Prostate gland (tissue), 2 donors: Measurements from ENCODE around the gene PTPRJ. TPM values are rescaled to one million over a fixed set of nuclear protein-coding genes. Genes with fewer than 3 reads are reported as not detected.

Experiments used
- DNase-seq: peaks from one replicate; pipeline ENCODE4 v3.0.0-alpha.2; 2019; ENCODE audit warnings: low spot score
- H3K27ac ChIP-seq, 2 donors: fragments of 200-600 bp; sonication (generic); 2 replicates each; pipeline ENCODE4 v1.5.1; 2017 to 2019
- H3K27me3 ChIP-seq: fragments of 200-600 bp; sonication (generic); replicated peaks from 2 replicates; pipeline ENCODE4 v1.5.1; 2019; ENCODE audit not compliant: insufficient read depth
- H3K36me3 ChIP-seq, 2 donors: fragments of 200-600 bp; sonication (generic); 1 replicate in 1 of 2; 2 replicates in 1 of 2; pipeline versions ENCODE4 v1.5.1 to v1.8.1; 2017 to 2019
- H3K4me1 ChIP-seq: fragments of 200-600 bp; sonication (generic); replicated peaks from 2 replicates; pipeline ENCODE4 v1.5.1; 2019
- H3K4me3 ChIP-seq, 2 donors: fragments of 200-600 bp; sonication (generic); 2 replicates each; pipeline ENCODE4 v1.5.1; 2017 to 2019
- H3K9me3 ChIP-seq: fragments of 200-600 bp; sonication (generic); 2 replicates; pipeline ENCODE4 v1.5.1; 2017
- CTCF ChIP-seq, 4 experiments: fragments of 200-600 bp in 2 of 4; fragments of 450-650 bp in 2 of 4; sonication (generic) in 2 of 4; IDR thresholded peaks; 1 replicate in 3 of 4; 2 replicates in 1 of 4; pipeline ENCODE4 v1.5.1; 2016 to 2019; ENCODE audit warnings: antibody characterized with exemption in 4 of 4, mild to moderate bottlenecking in 2 of 4, moderate library complexity in 2 of 4
- POLR2A ChIP-seq: fragments of 450-650 bp; IDR thresholded peaks from one replicate; pipeline ENCODE4 v1.6.1; 2016; ENCODE audit warnings: antibody characterized with exemption, mild to moderate bottlenecking
- POLR2AphosphoS5 ChIP-seq: sonication (generic); formaldehyde crosslinking; IDR thresholded peaks from one replicate; pipeline ENCODE4 v1.6.1; 2017; ENCODE audit warnings: antibody characterized with exemption
- WGBS: methylation state at CpG from one replicate; pipeline ENCODE4 v1.1.5; 2018; 5-methylcytosine and 5-hydroxymethylcytosine counted together
- intact Hi-C: fragments of 100-400 bp; cut with DNase I; formaldehyde crosslinking; loops from one replicate; pipeline ENCODE4 v1.14.2; 2022
- total RNA-seq, 2 donors: library from RNA; depleted of rRNA; stranded (reverse); fragments of >200 nt; gene quantifications; one replicate each; pipeline ENCODE4 v1.1.0, GENCODE V29; 2016

Gene PTPRJ
- total RNA-seq, 2 donors from 2014 or later: 24.9 to 48.0 TPM

DNA sequence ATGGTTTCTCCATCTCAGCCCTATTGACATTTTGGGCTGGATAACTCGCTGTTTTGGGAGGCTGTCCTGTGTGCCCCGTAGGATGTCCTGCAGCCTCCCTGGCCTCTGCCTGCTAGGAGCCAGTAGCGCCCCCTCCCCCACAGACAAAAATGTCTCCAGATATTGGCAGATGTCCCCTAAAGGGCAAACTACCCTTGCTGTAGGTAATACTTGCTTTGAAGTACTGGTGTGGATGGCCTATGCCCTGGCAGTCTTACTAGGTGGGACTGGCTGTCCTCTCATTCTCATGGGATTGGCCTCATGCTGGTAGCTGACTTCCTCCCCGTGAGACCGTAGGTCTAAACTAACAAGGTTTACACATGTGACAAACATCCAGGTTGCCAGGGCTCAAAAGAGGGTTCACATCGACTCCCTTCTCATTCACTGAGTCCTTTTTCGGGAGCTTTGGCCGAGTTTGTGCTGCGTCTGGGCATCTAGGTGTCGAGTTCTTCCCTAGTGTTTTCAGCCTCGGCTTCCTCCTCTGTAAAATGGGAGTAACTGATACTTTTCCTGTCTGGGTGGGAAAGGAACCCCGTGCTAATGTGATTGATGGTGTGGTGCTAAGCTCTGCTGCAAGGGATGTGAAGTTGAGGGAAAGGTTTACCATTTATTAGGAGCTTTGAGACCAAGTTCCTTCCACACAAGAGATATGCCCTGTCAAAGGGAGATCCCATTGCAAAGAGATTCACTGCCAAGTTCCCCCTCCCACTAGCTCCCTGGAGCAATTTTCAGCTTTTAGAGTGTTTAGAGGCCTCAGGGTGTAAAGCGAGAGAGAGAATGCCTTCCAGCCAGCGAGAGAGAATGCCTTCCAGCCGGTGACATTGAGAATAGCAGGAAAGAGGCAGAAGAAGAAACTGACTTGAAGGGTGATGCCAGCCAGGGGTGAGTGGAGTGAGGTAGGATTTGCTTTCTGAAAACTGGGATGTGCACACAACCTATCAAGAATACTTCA lies 17.0 kb downstream of the PTPRJ start:
- Histone ChIP-seq H3K36me3 (no peaks in the 10 kb centered on the region), H3K27ac (peak overlapping the region; percentile 66 to 73), H3K4me3 (no peak overlapping the region), H3K27me3 (no peaks in the 10 kb centered on the region), H3K4me1 (peaks cover 19% of the 10 kb centered on the region), H3K9me3 (no peaks in the 10 kb centered on the region)
- no peak for DNase-seq
- WGBS: 79% methylated on average over 15 of the region's 15 CpGs
- intact Hi-C loops: no loop called here
- TF ChIP-seq CTCF (IDR thresholded peaks at IDR 0.05) (no peak), POLR2A (no peak), POLR2AphosphoS5 (no peak)

DNA sequence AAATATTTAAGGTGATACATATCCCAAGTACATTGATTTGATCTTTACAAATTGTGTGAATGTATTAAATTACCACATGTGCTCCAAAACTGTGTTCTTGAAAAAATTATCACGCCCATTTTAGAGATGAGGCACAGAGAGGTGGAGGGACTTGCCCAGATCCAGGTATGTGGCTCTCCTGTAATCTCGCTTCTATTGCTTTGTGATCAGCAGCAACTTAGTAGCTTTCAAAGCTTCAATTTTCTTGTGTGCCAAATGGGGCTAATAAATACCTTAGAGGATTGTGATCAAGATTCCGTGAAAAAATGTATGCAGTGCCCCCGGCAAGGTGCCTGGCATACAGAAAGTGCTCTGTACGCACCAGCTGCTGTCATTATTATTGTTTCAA lies 18.0 kb downstream of the PTPRJ start:
- Histone ChIP-seq H3K4me3 (no peak overlapping the region), H3K27me3 (no peaks in the 10 kb centered on the region), H3K4me1 (peaks cover 19% of the 10 kb centered on the region), H3K9me3 (no peaks in the 10 kb centered on the region), H3K36me3 (no peaks in the 10 kb centered on the region), H3K27ac (peak overlapping the region; percentile 66 to 73)
- TF ChIP-seq CTCF (IDR thresholded peaks at IDR 0.05) (no peak), POLR2A (no peak), POLR2AphosphoS5 (no peak)
- DNase-seq: no peak
- intact Hi-C loops: no loop called here
- 59% methylated on average over 5 of the region's 5 CpGs for WGBS

DNA sequence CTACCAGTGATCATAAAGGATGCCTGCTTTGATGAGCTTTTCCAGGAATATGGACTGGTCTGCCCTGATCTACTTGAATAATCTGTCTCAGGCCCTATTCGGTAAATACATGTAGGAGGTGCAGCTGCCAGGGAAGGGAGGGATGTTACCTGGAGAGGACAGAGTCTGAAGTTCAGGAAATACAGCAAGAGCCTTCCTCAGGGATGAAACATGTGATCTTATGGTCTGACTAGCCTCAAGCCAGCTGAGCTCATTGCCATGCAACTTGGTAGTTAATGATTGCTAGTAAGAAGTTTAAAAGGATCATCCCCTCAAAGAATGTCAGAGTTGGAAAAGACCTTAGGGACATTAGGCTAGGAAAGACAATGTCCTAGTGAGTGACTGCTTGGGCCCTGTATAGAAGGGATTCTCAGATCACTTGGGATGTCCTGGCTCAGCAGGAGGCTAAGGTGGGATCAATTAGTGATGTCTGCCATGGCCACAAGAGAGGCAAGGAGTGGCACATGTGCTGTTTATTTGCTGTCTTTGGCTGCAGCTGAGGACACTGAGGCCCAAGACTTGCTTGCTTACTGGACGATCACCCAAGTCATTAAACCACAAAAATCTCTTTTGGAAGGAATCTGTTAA lies 18.5 kb downstream of the PTPRJ start:
- H3K4me3 ChIP-seq: no peak overlapping the region
- no peaks in the 10 kb centered on the region for H3K9me3 ChIP-seq
- intact Hi-C loops: no loop called here
- 47% methylated on average over 2 of the region's 2 CpGs for WGBS
- no peaks in the 10 kb centered on the region for H3K27me3 ChIP-seq
- H3K27ac ChIP-seq: peak overlapping the region; percentile 66 to 73
- no peak for TF ChIP-seq CTCF (IDR thresholded peaks at IDR 0.05)
- TF ChIP-seq POLR2AphosphoS5: peak; percentile 78
- peaks cover 19% of the 10 kb centered on the region for H3K4me1 ChIP-seq
- peak; percentile 74 for DNase-seq
- H3K36me3 ChIP-seq: no peaks in the 10 kb centered on the region

DNA sequence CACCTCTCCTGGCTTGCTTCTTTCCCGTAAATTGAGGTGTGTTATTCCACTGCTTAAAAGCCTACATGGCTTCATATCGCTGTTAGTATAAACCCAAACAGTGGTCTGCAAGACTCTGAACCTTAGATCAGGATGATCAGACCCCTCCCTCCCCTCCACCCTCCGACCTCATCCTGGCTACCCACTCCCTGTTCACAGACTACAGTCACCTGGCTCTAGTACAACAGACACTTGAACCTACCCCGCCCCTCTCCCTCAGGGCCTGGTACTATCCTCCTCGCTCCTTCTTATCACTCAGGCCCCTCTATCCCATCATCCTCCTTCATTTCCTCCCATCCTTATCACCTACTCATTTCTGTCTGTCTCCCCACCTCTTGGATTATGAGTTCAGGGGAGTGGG lies 20.1 kb downstream of the PTPRJ start:
- H3K27ac ChIP-seq: peak overlapping the region; percentile 73 to 74
- intact Hi-C loops: no loop called here
- WGBS: 91% methylated on average over 5 of the region's 5 CpGs
- H3K4me3 ChIP-seq: no peak overlapping the region
- no peak for DNase-seq
- no peaks in the 10 kb centered on the region for H3K27me3 ChIP-seq
- no peak for TF ChIP-seq CTCF (IDR thresholded peaks at IDR 0.05)
- TF ChIP-seq POLR2AphosphoS5: no peak
- TF ChIP-seq POLR2A: no peak
- no peaks in the 10 kb centered on the region for H3K36me3 ChIP-seq
- H3K4me1 ChIP-seq: peaks cover 22% of the 10 kb centered on the region
- no peaks in the 10 kb centered on the region for H3K9me3 ChIP-seq
